NT2/D1 (cell line): ENCODE data around the gene ARAP2.

ENCODE experiments used
- DNase-seq: peaks from one replicate; pipeline ENCODE4 v3.0.0-alpha.2; 2011; ENCODE audit warnings: low read depth, low spot score
- H3K27me3 ChIP-seq: 2 replicates; pipeline ENCODE4 v1.6.0; 2011; ENCODE audit warnings: mild to moderate bottlenecking; ENCODE audit not compliant: insufficient read length, insufficient read depth
- H3K36me3 ChIP-seq: 2 replicates; pipeline ENCODE4 v1.6.1; 2011; ENCODE audit warnings: mild to moderate bottlenecking, low read length, mixed read lengths; ENCODE audit not compliant: insufficient read depth, insufficient read length
- H3K4me1 ChIP-seq: 2 replicates; pipeline ENCODE4 v1.5.1; 2011; ENCODE audit not compliant: insufficient read depth, insufficient read length
- H3K4me3 ChIP-seq: 2 replicates; pipeline ENCODE4 v1.5.1; 2011; ENCODE audit warnings: low read depth; ENCODE audit not compliant: insufficient read length
- H3K9ac ChIP-seq: 2 replicates; pipeline ENCODE4 v1.6.0; 2011; ENCODE audit warnings: low read depth; ENCODE audit not compliant: insufficient read length
- H3K9me3 ChIP-seq: 2 replicates; pipeline ENCODE4 v1.5.1; 2011; ENCODE audit warnings: mild to moderate bottlenecking, low read length; ENCODE audit not compliant: insufficient read depth
- SUZ12 ChIP-seq: IDR thresholded peaks from 2 replicates; pipeline ENCODE4 v1.6.1; 2011; ENCODE audit not compliant: insufficient read length, insufficient read depth; ENCODE audit errors: extremely low read depth
- YY1 ChIP-seq: IDR thresholded peaks from 2 replicates; pipeline ENCODE4 v1.6.1; 2011; ENCODE audit not compliant: insufficient read length, insufficient read depth
- ZNF274 ChIP-seq: IDR thresholded peaks from 2 replicates; pipeline ENCODE4 v1.6.1; 2011; ENCODE audit warnings: mild to moderate bottlenecking, low read depth, low read length

ARAP2 gene

DNA sequence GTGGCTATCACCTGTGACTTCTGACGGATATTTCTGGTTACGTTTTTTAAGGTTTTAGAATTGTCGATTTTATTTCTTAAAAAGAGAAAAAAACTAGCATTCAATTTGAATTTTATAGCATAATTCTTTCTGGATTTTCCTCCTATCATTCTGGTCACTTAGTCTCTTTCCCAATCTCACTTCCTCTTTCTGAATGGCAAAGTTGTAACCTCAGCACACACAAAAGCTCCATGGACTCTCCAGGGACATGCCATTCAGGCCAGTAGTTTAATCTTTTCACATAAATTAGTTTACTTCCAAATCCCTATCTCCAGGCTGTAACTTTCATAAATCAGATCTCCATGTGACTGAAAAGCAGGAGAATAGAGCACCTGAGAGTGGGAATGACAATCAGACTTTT is 110.7 kb downstream of the ARAP2 start:
- TF ChIP-seq ZNF274: no peak
- no peak for TF ChIP-seq YY1
- TF ChIP-seq SUZ12: no peak
- Histone ChIP-seq H3K4me3 (no peak overlapping the region), H3K9me3 (no peaks in the 10 kb centered on the region), H3K4me1 (no peaks in the 10 kb centered on the region), H3K9ac (no peak overlapping the region), H3K27me3 (no peaks in the 10 kb centered on the region), H3K36me3 (no peaks in the 10 kb centered on the region)
- DNase-seq: no peak

DNA sequence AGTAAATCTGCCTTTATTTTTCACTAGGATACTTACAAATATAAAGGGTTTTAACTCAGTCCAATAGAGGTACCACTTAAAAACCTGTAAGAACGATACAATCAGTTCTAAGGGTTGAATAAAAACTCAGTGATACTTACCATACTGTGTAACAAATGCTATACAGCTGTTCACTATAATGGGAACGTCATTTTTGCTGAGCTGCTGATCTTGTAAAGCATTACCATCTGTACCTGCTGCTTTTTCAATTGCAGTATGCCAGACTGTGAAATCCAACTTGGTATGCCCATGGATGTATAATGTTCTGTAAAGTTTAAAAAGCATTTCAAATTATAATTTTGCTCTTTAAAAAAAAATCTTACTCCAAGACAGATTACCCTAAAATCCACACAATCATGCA is 111.2 kb downstream of the ARAP2 start:
- no peak for DNase-seq
- Histone ChIP-seq H3K4me3 (no peak overlapping the region), H3K9me3 (no peaks in the 10 kb centered on the region), H3K9ac (no peak overlapping the region), H3K27me3 (no peaks in the 10 kb centered on the region), H3K36me3 (no peaks in the 10 kb centered on the region), H3K4me1 (no peaks in the 10 kb centered on the region)
- TF ChIP-seq YY1 (no peak), ZNF274 (no peak), SUZ12 (no peak)

DNA sequence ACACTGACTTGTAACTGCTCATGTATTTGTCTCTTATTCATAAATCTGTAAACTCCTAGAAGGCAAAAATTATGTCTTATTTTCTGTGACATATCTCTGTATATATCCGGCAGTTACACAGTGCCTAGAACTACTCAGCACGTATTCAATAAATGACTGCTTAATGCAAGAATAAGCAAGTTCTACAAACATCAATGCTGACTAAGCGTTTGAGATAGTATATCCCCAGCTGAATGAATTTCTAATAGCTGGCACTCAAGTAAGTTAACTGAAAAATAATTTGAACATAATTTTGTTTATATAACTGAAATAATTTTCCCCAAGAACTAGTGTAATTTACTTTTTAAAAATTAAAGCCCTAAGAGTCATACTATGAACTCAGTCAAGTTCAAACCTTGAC is 113.7 kb downstream of the ARAP2 start:
- Histone ChIP-seq H3K9me3 (no peaks in the 10 kb centered on the region), H3K9ac (no peak overlapping the region), H3K36me3 (no peaks in the 10 kb centered on the region), H3K27me3 (no peaks in the 10 kb centered on the region), H3K4me1 (no peaks in the 10 kb centered on the region), H3K4me3 (no peak overlapping the region)
- DNase-seq: no peak
- TF ChIP-seq ZNF274: no peak
- TF ChIP-seq SUZ12: no peak
- TF ChIP-seq YY1: no peak

DNA sequence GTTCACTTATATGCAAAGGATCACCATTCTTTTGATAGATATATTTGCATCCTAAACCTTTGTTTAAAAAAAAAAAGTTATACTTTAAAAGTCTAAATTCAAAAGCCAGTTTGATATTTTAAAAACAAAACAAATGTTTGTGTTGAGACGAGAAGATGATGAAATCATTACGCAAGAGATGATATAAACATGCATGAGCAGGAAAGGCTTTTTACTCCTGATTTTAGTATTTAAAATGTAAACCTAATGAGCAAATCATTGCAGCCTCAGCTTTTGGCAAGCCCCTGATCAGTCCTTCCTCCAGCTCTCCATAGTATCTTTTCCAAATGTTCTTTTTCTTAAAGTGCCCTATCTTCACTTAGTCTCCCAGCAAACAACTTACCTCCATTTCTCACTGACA is 115.6 kb downstream of the ARAP2 start:
- no peak for TF ChIP-seq YY1
- TF ChIP-seq ZNF274: no peak
- no peak for TF ChIP-seq SUZ12
- Histone ChIP-seq H3K4me3 (no peak overlapping the region), H3K9ac (no peak overlapping the region), H3K9me3 (no peaks in the 10 kb centered on the region), H3K36me3 (no peaks in the 10 kb centered on the region), H3K4me1 (no peaks in the 10 kb centered on the region), H3K27me3 (no peaks in the 10 kb centered on the region)
- DNase-seq: no peak

DNA sequence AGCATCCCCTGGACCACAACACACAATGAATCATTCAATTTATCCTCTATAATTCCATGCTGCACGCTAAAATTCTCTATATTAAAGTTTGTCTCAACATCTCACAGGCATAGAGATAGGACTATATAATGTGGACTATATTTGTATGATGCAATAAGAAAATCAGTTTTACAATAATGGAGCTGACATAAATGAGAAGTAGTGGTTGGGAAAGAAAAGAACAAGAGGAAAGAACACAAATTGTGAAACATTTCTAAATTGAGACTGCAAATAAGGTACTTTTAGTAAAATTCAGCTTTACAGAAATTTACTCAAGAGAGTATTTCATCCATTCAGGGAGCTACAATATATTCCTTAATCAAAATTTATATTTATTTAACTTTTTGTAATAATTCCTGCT is 120.4 kb downstream of the ARAP2 start:
- Histone ChIP-seq H3K4me3 (no peak overlapping the region), H3K9me3 (no peaks in the 10 kb centered on the region), H3K9ac (no peak overlapping the region), H3K4me1 (no peaks in the 10 kb centered on the region), H3K27me3 (no peaks in the 10 kb centered on the region), H3K36me3 (no peaks in the 10 kb centered on the region)
- DNase-seq: no peak
- TF ChIP-seq YY1 (no peak), ZNF274 (no peak), SUZ12 (no peak)

DNA sequence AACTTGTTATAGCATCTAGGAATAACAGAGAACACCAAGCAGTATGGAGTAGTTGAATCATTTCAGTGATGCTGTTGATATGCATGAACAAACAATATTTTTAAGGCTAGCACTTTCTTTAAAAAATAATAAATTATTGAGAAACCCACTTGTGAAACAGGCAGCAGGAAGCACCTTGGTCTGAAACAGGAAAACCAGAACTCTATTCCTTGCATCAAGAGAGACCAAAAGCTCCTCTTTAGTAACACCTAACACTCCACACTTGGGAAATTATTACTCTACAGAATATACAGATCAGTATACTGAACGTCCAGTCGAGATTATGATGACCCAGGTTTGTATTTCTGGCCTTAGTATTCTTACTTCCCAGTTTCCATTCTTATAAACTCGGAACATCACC is 129.0 kb downstream of the ARAP2 start:
- Histone ChIP-seq H3K27me3 (no peaks in the 10 kb centered on the region), H3K4me1 (no peaks in the 10 kb centered on the region), H3K9ac (no peak overlapping the region), H3K36me3 (no peaks in the 10 kb centered on the region), H3K9me3 (no peaks in the 10 kb centered on the region), H3K4me3 (no peak overlapping the region)
- no peak for DNase-seq
- TF ChIP-seq ZNF274: no peak
- no peak for TF ChIP-seq SUZ12
- TF ChIP-seq YY1: no peak

DNA sequence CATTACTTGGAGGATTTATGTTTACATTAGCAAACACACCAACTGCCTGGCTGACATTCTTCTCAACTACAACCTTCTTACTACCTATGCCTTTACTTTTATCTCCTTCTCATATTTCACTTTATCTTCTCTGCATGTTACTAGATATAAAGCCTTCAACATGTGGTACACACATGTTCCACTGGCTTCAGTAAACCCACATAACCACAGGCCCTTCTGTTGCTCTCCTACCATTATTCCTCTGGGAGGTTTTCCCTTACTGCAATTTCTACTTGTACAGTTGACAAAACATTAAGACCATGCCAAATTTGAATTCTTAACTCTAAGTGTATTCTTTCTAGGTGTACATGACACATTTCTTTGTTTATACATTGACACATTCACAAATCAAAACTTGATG is 133.1 kb downstream of the ARAP2 start:
- Histone ChIP-seq H3K27me3 (no peaks in the 10 kb centered on the region), H3K4me3 (no peak overlapping the region), H3K9ac (no peak overlapping the region), H3K36me3 (no peaks in the 10 kb centered on the region), H3K4me1 (no peaks in the 10 kb centered on the region), H3K9me3 (no peaks in the 10 kb centered on the region)
- no peak for DNase-seq
- no peak for TF ChIP-seq YY1
- no peak for TF ChIP-seq SUZ12
- TF ChIP-seq ZNF274: no peak

DNA sequence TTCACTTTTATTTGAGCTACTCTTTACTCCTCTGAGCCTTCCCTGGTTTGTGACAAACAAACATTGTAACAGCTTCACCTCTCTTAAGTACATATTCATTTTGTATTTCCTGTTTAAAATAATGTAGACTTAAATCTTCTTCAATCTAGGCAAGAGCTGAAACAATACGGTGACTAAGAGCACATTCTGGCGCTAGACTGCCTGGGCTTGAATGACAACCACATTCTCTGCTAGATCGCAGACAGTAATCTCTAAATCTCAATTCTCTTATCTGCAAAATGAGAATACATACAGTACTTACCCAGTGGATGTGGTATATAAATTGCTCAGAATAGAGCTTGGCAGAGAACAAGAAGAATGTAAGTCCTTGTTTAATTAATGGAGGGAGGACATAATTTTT is 144.8 kb downstream of the ARAP2 start:
- TF ChIP-seq YY1 (no peak), ZNF274 (no peak), SUZ12 (no peak)
- Histone ChIP-seq H3K36me3 (no peaks in the 10 kb centered on the region), H3K9ac (no peak overlapping the region)

More for the DNA sequence above, 144.8 kb downstream of the ARAP2 start:
- no peak for DNase-seq
- H3K4me1 ChIP-seq: no peaks in the 10 kb centered on the region
- no peak overlapping the region for H3K4me3 ChIP-seq
- H3K27me3 ChIP-seq: no peaks in the 10 kb centered on the region
- peaks cover 13% of the 10 kb centered on the region; the same call in 1 of the 2 replicates for H3K9me3 ChIP-seq
